Transverse colon (tissue), 4 donors: ENCODE data around the gene KLRG1. TPM values are rescaled to one million over a fixed set of nuclear protein-coding genes. Genes with fewer than 3 reads are reported as not detected.

Experiments
- DNase-seq: peaks from one replicate; pipeline ENCODE4 v3.0.0-alpha.2; 2019
- H3K27ac ChIP-seq, 4 donors: fragments of 200-600 bp; sonication (generic); 2 replicates each; pipeline ENCODE4 v1.5.1; 2016 to 2018; ENCODE audit warnings: inconsistent platforms in 4 of 4
- H3K27me3 ChIP-seq: fragments of 200-600 bp; sonication (generic); 2 replicates; pipeline ENCODE4 v1.5.1; 2017; ENCODE audit warnings: inconsistent platforms
- H3K36me3 ChIP-seq, 4 donors: fragments of 200-600 bp; sonication (generic); 2 replicates each; pipeline ENCODE4 v1.5.1; 2017 to 2019; ENCODE audit warnings: inconsistent platforms in 4 of 4
- H3K4me1 ChIP-seq, 4 donors: fragments of 200-600 bp; sonication (generic); 2 replicates each; pipeline ENCODE4 v1.5.1; 2017 to 2020; ENCODE audit warnings: inconsistent platforms in 4 of 4
- H3K4me3 ChIP-seq, 4 donors: fragments of 200-600 bp; sonication (generic); 1 replicate in 1 of 4; 2 replicates in 3 of 4; pipeline versions ENCODE4 v1.5.1 to v1.6.1; 2017 to 2019; ENCODE audit warnings: inconsistent platforms in 4 of 4
- H3K9me3 ChIP-seq, 2 donors: fragments of 200-600 bp; sonication (generic); 2 replicates each; pipeline ENCODE4 v1.5.1; 2017 to 2019; ENCODE audit warnings: inconsistent platforms in 2 of 2
- CTCF ChIP-seq, 5 experiments: fragments of 200-600 bp in 3 of 5; fragments of 450-650 bp in 2 of 5; sonication (generic) in 3 of 5; IDR thresholded peaks; 1 replicate in 2 of 5; 2 replicates in 3 of 5; pipeline ENCODE4 v1.5.1; 2016 to 2017; ENCODE audit warnings: antibody characterized with exemption in 5 of 5, inconsistent platforms in 3 of 5, mild to moderate bottlenecking in 2 of 5, moderate library complexity in 1 of 5
- EP300 ChIP-seq: sonication (generic); formaldehyde crosslinking; IDR thresholded peaks from one replicate; pipeline ENCODE4 v1.6.1; 2017; ENCODE audit warnings: antibody characterized with exemption, low read depth
- POLR2A ChIP-seq: fragments of 450-650 bp; IDR thresholded peaks from one replicate; pipeline ENCODE4 v1.6.1; 2016; ENCODE audit warnings: antibody characterized with exemption, mild to moderate bottlenecking, moderate library complexity
- POLR2AphosphoS5 ChIP-seq, 3 donors: sonication (generic); formaldehyde crosslinking; IDR thresholded peaks; one replicate each; pipeline ENCODE4 v1.6.1; 2016; ENCODE audit warnings: antibody characterized with exemption in 3 of 3
- WGBS, 2 donors: methylation state at CpG; one replicate each; pipeline ENCODE4 v1.1.5; 2018; ENCODE audit warnings: low coverage in 1 of 2; 5-methylcytosine and 5-hydroxymethylcytosine counted together
- in situ Hi-C, 4 donors: fragments of 200-750 bp; cut with MboI; loops; one replicate each; pipeline versions ENCODE4 v1.15.0 to v1.15.1; 2017; ENCODE audit warnings: low sequenced_read_pairs in 3 of 4, low pct_ligation_motif_present in 1 of 4, low pct_unique_long_range_greater_than_20kb in 1 of 4
- intact Hi-C: fragments of 100-400 bp; cut with DNase I; formaldehyde crosslinking; loops from one replicate; pipeline ENCODE4 v1.15.1; 2023; ENCODE audit warnings: low total_unique reads
- total RNA-seq, 4 donors: library from RNA; depleted of rRNA; stranded (reverse); fragments of >200 nt; gene quantifications; one replicate each; pipeline ENCODE4 v1.1.0, GENCODE V29; 2016

The KLRG1 gene
- total RNA-seq, 4 donors from 2014 or later, result 1.4 to 2.5 TPM; not detected in 2

GRCh38 chr12:9036227-9036626 is 46.9 kb downstream of the KLRG1 start:
- H3K9me3 ChIP-seq, result no peaks in the 10 kb centered on the region
- intact Hi-C loops, result loop anchor here (10.0 kb wide), 1 partner anchor 81 kb away; no protein-coding TSS in a partner anchor
- H3K36me3 ChIP-seq, result no peaks in the 10 kb centered on the region
- TF ChIP-seq POLR2A (no peak), EP300 (no peak), CTCF (IDR thresholded peaks at IDR 0.05) (no peak), POLR2AphosphoS5 (IDR thresholded peaks at IDR 0.05) (no peak)
- no peaks in the 10 kb centered on the region for H3K4me1 ChIP-seq
- H3K27ac ChIP-seq, result no peak overlapping the region
- H3K27me3 ChIP-seq, result no peaks in the 10 kb centered on the region
- DNase-seq, result no peak
- 78 to 85% methylated on average over 5 to 6 of the region's 6 CpGs for WGBS, 2 donors
- in situ Hi-C loops, result loop anchor here in 2 of 4 donors (25.0 kb wide), 1 partner anchor 349 kb away; the partner anchor contains the start of gene RIMKLB (in 2 of the 2)
- no peak overlapping the region for H3K4me3 ChIP-seq

- WGBS, 2 donors, result 70 to 78% methylated on average over 3 of the region's 3 CpGs
- TF ChIP-seq POLR2A (no peak), POLR2AphosphoS5 (IDR thresholded peaks at IDR 0.05) (no peak), EP300 (no peak), CTCF (IDR thresholded peaks at IDR 0.05) (no peak)
Observed at GRCh38 chr12:9037431-9037830, 48.1 kb downstream of the KLRG1 start.

GRCh38 chr12:9039397-9039977 is 50.1 kb downstream of the KLRG1 start:
- intact Hi-C loops (loop anchor here (10.0 kb wide), 1 partner anchor 85 kb away; no protein-coding TSS in a partner anchor), in situ Hi-C loops (loop anchor here in 2 of 4 donors (25.0 kb wide), 1 partner anchor 352 kb away; the partner anchor contains the start of gene RIMKLB (in 2 of the 2))
- WGBS, 2 donors, result 4 to 15% methylated on average over 3 of the region's 3 CpGs
- DNase-seq, result no peak
- no peaks in the 10 kb centered on the region for H3K4me1 ChIP-seq
- H3K27me3 ChIP-seq, result no peaks in the 10 kb centered on the region
- no peak overlapping the region for H3K27ac ChIP-seq
- TF ChIP-seq POLR2A, result no peak
- peak; percentile 59 to 69 (median 67) for TF ChIP-seq CTCF (IDR thresholded peaks at IDR 0.05)
- no peak for TF ChIP-seq EP300
- no peaks in the 10 kb centered on the region for H3K9me3 ChIP-seq
- no peaks in the 10 kb centered on the region for H3K36me3 ChIP-seq
- H3K4me3 ChIP-seq, result no peak overlapping the region

More at GRCh38 chr12:9037431-9037830, 48.1 kb downstream of the KLRG1 start:
- no peaks in the 10 kb centered on the region for H3K4me1 ChIP-seq
- no peaks in the 10 kb centered on the region for H3K36me3 ChIP-seq
- no peak for DNase-seq
- H3K4me3 ChIP-seq, result no peak overlapping the region
- H3K27ac ChIP-seq, result no peak overlapping the region
- no peaks in the 10 kb centered on the region for H3K9me3 ChIP-seq
- intact Hi-C loops (loop anchor here (10.0 kb wide), 1 partner anchor 83 kb away; no protein-coding TSS in a partner anchor), in situ Hi-C loops (loop anchor here in 2 of 4 donors (25.0 kb wide), 1 partner anchor 350 kb away; the partner anchor contains the start of gene RIMKLB (in 2 of the 2))
- no peaks in the 10 kb centered on the region for H3K27me3 ChIP-seq

- H3K36me3 ChIP-seq, result no peaks in the 10 kb centered on the region
- intact Hi-C loops, result no loop called here
- H3K9me3 ChIP-seq, result no peaks in the 10 kb centered on the region
- no peaks in the 10 kb centered on the region for H3K4me1 ChIP-seq
- TF ChIP-seq POLR2AphosphoS5 (IDR thresholded peaks at IDR 0.05), result no peak
- TF ChIP-seq EP300, result no peak
- TF ChIP-seq CTCF (IDR thresholded peaks at IDR 0.05), result no peak
- no peak for TF ChIP-seq POLR2A
- 61 to 69% methylated on average over 5 of the region's 5 CpGs for WGBS, 2 donors
- no peak overlapping the region for H3K27ac ChIP-seq
- no peak overlapping the region for H3K4me3 ChIP-seq
- H3K27me3 ChIP-seq, result no peaks in the 10 kb centered on the region
- in situ Hi-C loops, result loop anchor here in 2 of 4 donors (25.0 kb wide), 1 partner anchor 353 kb away; the partner anchor contains the start of gene RIMKLB (in 2 of the 2)
- DNase-seq, result no peak
Observed at GRCh38 chr12:9040484-9041186, 51.3 kb downstream of the KLRG1 start.
